HCT116 (cell line): ENCODE measurements around the gene NT5C2.
"Not testable (repeated sequence)": the region's sequence is repeated elsewhere in the genome, so short reads cannot be mapped to it uniquely, and the experiment has no call there.

Source experiments
- CTCF ChIP-seq, 3 experiments: fragments of 200-600 bp in 1 of 3; sonication (generic) in 1 of 3; IDR thresholded peaks in 2 of 3; conservative IDR thresholded peaks in 1 of 3; 2 replicates each; pipeline ENCODE4 v1.5.1; 2012 to 2017; ENCODE audit warnings: low read depth in 2 of 3, low read length in 2 of 3, antibody characterized with exemption in 1 of 3, borderline replicate concordance in 1 of 3, control low read depth in 1 of 3, mild to moderate bottlenecking in 1 of 3, mixed read lengths in 1 of 3, mixed run types in 1 of 3, moderate library complexity in 1 of 3; ENCODE audit not compliant: insufficient read depth in 1 of 3
- JUND ChIP-seq: IDR thresholded peaks from 2 replicates; pipeline ENCODE4 v1.6.1; 2012
- MAX ChIP-seq: IDR thresholded peaks from 2 replicates; pipeline ENCODE4 v1.6.1; 2012
- POLR2A ChIP-seq: IDR thresholded peaks from 2 replicates; pipeline ENCODE4 v1.7.0; 2011; ENCODE audit warnings: borderline replicate concordance; ENCODE audit not compliant: insufficient read depth, insufficient read length; ENCODE audit errors: extremely low read depth
- POLR2AphosphoS5 ChIP-seq: IDR thresholded peaks from 2 replicates; pipeline ENCODE4 v1.6.1; 2011; ENCODE audit warnings: mild to moderate bottlenecking, low read depth, low read length, moderate library complexity
- RAD21 ChIP-seq: IDR thresholded peaks from 2 replicates; pipeline ENCODE4 v1.6.1; 2012; ENCODE audit warnings: low read depth, mild to moderate bottlenecking
- SP1 ChIP-seq: IDR thresholded peaks from 2 replicates; pipeline ENCODE4 v1.6.1; 2012; ENCODE audit warnings: low read depth
- YY1 ChIP-seq: IDR thresholded peaks from 2 replicates; pipeline ENCODE4 v1.6.1; 2011; ENCODE audit warnings: low read length, low read depth, moderate library complexity, mild to moderate bottlenecking; ENCODE audit not compliant: insufficient replicate concordance; ENCODE audit errors: extremely low read depth
- ZFX ChIP-seq: fragments of 450-650 bp; IDR thresholded peaks from 2 replicates; pipeline ENCODE4 v1.6.1; 2017

GRCh38 chr10:103135168-103135567 is 57.9 kb downstream of the NT5C2 start:
- not testable (repeated sequence) for TF ChIP-seq CTCF (IDR thresholded peaks at IDR 0.05 in 2 of 3, conservative IDR thresholded peaks at IDR 0.05 in 1 of 3; ENCODE audit: borderline replicate concordance in 1 of 3, insufficient read depth in 1 of 3, low read depth in 2 of 3, low read length in 2 of 3); YY1; POLR2AphosphoS5; RAD21; JUND; POLR2A; SP1; MAX; ZFX
